T1000 (cell line): ENCODE data around the gene ZNF892.
A peak's percentile ranks its signal among the peaks of the same experiment; 100 is the strongest.

Experiments
- DNase-seq: peaks from one replicate; lab custom pipeline; 2025; ENCODE audit warnings: mixed read lengths; lab: John Stamatoyannopoulos, UW

ZNF892 gene

GRCh38 chr2:95207111-95207961 is at the start of gene ZNF892:
Gene ZNF892 (plus strand): TSS chr2:95207521. CDS start chr2:95207816, 295 bp downstream.
- peak; percentile 81 for DNase-seq

DNA sequence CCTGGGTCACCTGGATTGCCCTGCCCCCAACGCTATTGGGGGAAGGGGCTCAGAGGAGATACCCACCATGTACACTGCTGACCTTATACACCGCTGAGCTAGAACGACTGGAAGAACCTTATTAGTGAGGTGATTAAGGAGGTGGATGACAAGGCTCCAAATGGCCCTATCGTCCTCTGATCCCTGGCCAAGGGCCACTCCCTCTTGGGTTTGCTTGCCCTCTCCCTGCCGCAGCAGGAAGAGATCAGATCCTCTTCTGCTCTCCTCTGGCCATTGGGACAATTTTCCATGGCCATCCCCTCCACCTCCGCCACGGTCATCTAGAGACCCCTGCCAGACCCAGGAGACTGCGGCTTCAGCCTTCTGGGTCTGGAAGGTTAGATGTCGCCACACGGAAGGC is 48.9 kb upstream of the ZNF892 start:
- DNase-seq, result no peak

- DNase-seq, result peak; percentile 18
Measured at GRCh38 chr2:95158891-95159619, 48.3 kb upstream of the ZNF892 start.

GRCh38 chr2:95159690-95160449 is 47.5 kb upstream of the ZNF892 start, which contains the start of gene ZNF514:
Gene ZNF514 (minus strand): TSS chr2:95159848. CDS start chr2:95153253, 6,595 bp downstream.
- DNase-seq, result peak; percentile 52

DNA sequence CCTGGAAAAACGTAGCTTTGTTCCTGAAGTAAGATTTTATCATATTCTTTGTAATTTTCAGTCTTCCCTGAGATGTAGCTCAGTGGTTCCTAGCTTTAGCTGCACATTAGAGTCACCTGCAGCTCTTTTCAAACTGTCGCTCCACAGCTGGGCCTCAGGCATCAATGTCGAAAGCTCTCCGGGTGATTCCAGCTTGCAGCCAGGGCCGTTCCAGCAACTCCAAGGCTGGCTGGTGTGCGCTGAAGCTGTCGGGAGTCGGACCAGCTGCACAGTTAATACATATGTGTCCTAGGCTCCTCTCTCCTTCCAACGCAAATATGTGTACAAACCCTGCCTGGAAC is 42.3 kb upstream of the ZNF892 start:
- DNase-seq, result no peak

GRCh38 chr2:95165371-95166064 is 41.8 kb upstream of the ZNF892 start, which contains the start of gene ZNF2:
Gene ZNF2 (plus strand): TSS chr2:95165809. CDS start chr2:95176227, 10,418 bp downstream.
- peak; percentile 92 for DNase-seq

DNA sequence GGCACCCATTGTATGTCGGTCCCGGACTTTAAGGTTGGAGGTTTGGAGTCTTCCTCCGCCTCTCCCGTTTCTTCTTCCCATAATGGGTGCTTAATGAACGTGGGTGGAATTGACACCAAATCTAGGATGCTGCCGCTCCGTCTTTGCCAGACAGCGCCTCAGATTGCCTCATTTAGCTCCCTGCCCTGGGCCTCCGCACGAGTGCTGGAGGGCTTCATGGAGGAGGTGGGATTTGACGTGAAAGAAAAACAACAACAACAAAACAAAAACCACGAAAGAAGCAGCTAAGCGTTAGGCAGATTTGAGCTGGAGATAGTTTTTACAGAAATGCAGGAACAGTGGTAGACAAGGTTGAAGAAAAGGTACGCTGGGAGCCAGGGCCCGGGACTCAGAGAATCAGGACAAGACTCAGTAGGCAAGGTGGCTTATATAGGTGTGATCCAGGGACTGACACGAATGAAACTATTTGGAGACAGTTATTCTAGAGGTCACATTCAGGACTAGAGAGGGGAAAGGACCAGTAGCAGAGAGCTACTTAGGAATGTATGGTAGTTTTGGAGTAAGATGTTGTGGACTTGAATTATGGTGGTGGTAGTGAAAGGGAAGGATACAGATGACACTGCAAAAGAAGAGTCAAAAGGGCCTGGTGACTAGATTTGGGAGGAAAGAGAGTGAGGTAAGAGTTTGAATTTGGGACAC is 41.1 kb upstream of the ZNF892 start:
- DNase-seq, result no peak

GRCh38 chr2:95171902-95172301 is 35.4 kb upstream of the ZNF892 start:
- no peak for DNase-seq

GRCh38 chr2:95174031-95174542 is 33.2 kb upstream of the ZNF892 start:
- no peak for DNase-seq

DNA sequence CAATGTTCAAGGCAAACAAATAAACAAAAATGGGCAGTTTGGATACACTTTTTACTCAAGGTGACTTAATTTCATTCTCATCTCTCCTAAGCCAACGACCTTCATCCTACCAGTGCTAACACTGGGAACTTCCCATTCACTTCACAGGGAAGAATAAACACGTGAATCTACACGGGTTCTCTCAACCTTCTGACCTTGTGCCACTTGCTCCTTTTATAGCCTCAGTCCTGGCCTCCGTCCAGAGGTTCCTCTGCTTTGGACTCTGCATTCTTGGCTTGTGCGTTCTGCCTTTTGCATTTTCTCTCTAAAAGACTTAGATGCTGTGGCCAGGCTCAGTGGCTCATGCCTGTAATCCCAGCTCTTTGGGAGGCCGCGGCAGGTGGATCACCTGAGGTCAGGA is 27.9 kb upstream of the ZNF892 start:
- no peak for DNase-seq

GRCh38 chr2:95181774-95182173 is 25.5 kb upstream of the ZNF892 start:
- no peak for DNase-seq

GRCh38 chr2:95185197-95185596 is 22.1 kb upstream of the ZNF892 start:
- DNase-seq, result no peak

- no peak for DNase-seq
Measured at GRCh38 chr2:95185973-95186372, 21.3 kb upstream of the ZNF892 start.

DNA sequence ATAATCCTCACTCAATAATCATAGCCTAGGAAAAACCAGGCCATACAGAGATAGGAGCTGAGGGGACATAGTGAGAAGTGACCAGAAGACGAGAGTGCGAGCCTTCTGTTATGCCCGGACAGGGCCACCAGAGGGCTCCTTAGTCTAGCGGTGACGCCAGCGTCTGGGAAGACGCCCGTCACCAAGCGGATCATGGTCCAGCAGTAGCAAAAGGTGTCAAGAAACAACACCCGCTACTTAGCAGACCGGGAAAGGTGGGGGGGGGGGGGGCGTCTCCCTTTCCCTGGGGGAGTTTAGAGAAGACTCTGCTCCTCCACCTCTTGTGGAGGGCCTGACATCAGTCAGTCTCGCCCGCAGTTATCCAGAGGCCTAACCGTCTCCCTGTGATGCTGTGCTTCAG is 14.4 kb upstream of the ZNF892 start:
- DNase-seq, result peak; percentile 45

DNA sequence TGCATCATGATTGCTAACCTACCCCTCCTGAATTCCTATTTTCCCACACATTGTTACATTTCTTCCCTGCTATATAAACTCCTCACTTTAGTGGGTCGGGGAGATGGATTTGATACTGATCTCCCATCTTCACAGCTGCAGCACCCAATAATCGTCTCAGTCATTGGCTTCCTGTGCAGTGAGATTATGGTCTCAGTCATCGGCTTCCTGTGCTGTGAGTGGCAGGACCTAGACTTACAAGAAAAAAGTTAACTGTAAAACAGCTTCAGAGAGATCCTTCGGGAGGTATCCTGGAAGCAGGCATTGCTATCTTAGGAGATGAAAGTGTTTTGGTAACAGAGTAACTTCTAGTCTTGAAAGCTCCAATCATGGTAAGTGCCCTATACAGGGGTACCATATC is 3.4 kb upstream of the ZNF892 start:
- DNase-seq, result no peak

DNA sequence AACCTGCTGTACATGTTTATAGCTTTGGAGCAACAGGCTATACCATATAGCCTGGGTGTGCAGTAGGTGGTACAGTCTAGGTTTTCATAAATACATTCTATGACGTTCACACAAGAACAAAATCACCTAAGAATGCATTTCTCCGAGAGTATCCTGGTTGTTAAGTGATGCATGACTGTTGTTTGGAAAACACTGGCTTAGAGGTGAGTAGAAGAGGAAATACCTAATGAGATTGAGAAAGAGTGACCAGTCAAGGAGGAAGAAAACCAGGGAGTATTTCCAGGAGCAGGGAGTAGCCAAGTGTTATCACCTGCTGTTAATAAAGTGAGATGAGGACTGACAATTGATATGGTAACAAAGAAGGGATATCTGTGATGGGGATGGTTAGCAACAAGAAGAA is 2.9 kb upstream of the ZNF892 start:
- no peak for DNase-seq

DNA sequence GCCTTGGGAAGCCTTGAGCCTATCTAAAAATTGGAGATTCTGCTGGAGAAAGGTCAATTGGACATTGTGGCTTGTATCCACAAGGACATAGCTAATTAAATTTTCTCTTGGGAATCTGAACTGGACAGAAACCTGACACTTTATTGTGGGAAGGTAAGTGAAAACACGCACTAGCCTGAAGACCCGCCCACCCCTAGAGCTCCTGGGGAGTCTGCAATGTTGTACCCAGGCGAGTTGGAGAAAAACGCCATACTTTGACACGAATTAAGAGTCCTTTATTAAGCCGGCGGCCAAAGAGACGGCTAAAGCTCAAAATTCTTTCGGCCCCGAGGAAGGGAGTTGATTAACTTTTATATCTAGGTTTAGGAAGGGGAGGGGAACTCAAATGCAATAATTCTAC is 1.2 kb upstream of the ZNF892 start:
- no peak for DNase-seq

DNA sequence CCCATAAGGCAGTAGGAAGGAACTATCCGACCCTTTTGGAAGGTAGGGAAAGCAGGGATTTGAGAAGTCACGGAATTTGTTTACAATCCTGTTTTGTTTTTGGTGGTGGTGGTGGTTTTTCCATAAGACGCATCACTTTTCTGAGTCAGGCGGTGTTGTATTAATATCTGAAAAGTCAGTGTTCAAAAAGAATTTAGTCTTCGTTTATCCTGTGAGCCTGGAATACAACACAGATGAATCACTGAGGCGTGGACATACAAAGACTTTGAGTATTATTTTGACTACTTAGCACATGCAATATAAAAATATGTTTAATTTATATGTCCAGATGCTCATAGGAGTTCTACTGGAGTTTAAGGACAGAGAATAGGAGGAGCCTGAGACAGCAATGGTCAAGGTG is 785 bp downstream of the ZNF892 start:
- no peak for DNase-seq

DNA sequence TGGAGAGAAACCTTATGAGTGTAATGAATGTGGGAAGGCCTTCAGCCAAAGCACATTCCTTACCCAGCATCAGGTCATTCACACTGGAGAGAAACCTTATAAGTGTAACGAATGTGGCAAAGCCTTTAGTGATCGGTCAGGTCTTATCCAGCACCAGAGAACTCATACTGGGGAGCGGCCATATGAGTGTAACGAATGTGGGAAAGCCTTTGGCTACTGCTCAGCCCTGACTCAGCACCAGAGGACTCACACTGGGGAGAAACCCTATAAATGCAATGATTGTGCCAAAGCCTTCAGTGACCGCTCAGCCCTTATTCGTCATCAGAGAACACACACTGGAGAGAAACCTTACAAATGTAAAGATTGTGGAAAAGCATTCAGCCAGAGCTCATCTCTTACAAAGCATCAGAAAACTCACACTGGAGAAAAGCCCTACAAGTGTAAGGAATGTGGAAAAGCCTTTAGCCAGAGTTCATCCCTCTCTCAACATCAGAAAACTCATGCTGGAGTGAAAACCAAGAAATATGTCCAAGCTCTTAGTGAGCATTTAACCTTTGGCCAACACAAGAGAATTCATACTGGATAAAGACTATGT is 7.8 kb downstream of the ZNF892 start:
- no peak for DNase-seq

DNA sequence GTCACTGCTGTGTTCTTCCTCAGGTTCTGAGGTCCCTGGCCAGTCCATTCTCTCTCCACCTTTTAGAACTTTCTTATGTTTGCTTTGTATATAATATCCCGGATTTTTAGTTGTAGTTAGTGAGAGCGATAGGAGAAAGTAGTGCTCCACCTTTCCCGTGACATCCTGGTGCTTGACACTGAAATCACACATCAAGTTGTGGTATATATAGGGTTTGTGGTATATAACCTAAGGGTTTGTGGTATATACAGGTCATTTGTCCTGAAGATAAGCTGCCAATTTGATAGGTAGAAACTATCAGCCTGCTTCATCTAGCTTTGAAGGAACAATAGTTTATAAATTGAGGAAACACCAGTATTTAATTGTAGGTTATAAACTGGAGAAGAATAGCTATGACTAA is 13.1 kb downstream of the ZNF892 start:
- no peak for DNase-seq

DNA sequence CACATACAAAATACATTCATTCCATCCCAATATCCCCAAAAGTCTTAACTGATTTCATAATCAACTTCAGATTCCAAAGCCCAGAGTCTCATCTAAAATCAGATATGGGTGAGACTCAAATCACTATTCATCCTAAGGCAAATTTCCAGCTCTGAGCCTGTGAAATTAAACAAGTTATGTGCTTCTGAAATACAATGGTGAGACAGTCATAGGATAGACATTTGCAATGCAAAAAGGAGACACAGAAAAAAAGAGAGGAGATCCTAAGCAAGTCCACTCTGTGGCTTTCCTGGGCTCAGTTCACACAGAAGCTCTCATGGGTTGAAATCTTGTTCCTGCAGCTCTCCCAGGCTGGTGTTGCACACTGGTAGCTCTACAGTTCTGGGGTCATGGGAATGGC is 18.3 kb downstream of the ZNF892 start:
- no peak for DNase-seq
